Mesenchymal stem cell (in vitro differentiated cells and primary cell): ENCODE data around the gene DNER.

Experiments
- DNase-seq: peaks from one replicate; pipeline ENCODE4 v3.0.0-alpha.2; 2013
- H2AFZ ChIP-seq: one replicate; pipeline ENCODE4 v1.6.1; 2013; ENCODE audit warnings: low read depth, mild to moderate bottlenecking, control low read depth, inconsistent platforms, low read length, moderate library complexity
- H2AK5ac ChIP-seq: 2 replicates; pipeline ENCODE4 v1.6.1; 2013; ENCODE audit warnings: low read length, moderate library complexity, mild to moderate bottlenecking, inconsistent platforms; ENCODE audit not compliant: severe bottlenecking
- H2BK120ac ChIP-seq: one replicate; pipeline ENCODE4 v1.6.1; 2013; ENCODE audit warnings: low read depth, mild to moderate bottlenecking, inconsistent platforms, low read length, moderate library complexity
- H2BK12ac ChIP-seq, 2 experiments: one replicate each; pipeline ENCODE4 v1.6.1; 2013; ENCODE audit warnings: inconsistent platforms in 2 of 2, low read length in 2 of 2, mild to moderate bottlenecking in 2 of 2, moderate library complexity in 2 of 2, control low read depth in 1 of 2
- H2BK15ac ChIP-seq: one replicate; pipeline ENCODE4 v1.6.1; 2013; ENCODE audit warnings: mild to moderate bottlenecking, low read depth, inconsistent platforms; ENCODE audit not compliant: poor library complexity, severe bottlenecking
- H2BK5ac ChIP-seq: 2 replicates; pipeline ENCODE4 v1.6.1; 2013; ENCODE audit warnings: low read depth, mild to moderate bottlenecking, low read length, control low read depth, inconsistent platforms; ENCODE audit not compliant: poor library complexity, severe bottlenecking
- H3K14ac ChIP-seq, 2 experiments: one replicate each; pipeline ENCODE4 v1.6.1; 2013; ENCODE audit warnings: inconsistent platforms in 2 of 2, low read length in 2 of 2, control low read depth in 1 of 2, mild to moderate bottlenecking in 1 of 2, moderate library complexity in 1 of 2
- H3K18ac ChIP-seq, 2 experiments: one replicate each; pipeline ENCODE4 v1.6.1; 2013; ENCODE audit warnings: inconsistent platforms in 2 of 2, low read length in 2 of 2, control low read depth in 1 of 2, low read depth in 1 of 2, mild to moderate bottlenecking in 1 of 2
- H3K23ac ChIP-seq, 2 experiments: one replicate each; pipeline ENCODE4 v1.6.1; 2013; ENCODE audit warnings: inconsistent platforms in 2 of 2, low read length in 2 of 2, mild to moderate bottlenecking in 2 of 2, moderate library complexity in 2 of 2, control low read depth in 1 of 2
- H3K27ac ChIP-seq: 2 replicates; pipeline ENCODE4 v1.5.1; 2013; ENCODE audit warnings: mild to moderate bottlenecking, moderate library complexity, low read length, control low read depth, inconsistent platforms; ENCODE audit not compliant: poor library complexity, severe bottlenecking
- H3K27me3 ChIP-seq, 2 experiments: 2 replicates each; pipeline versions ENCODE4 v1.6.1 to v1.7.0; 2013; ENCODE audit warnings: low read length in 2 of 2, mild to moderate bottlenecking in 2 of 2, moderate library complexity in 2 of 2, control low read depth in 1 of 2, inconsistent platforms in 1 of 2; ENCODE audit not compliant: control insufficient read depth in 1 of 2, insufficient read depth in 1 of 2
- H3K36me3 ChIP-seq, 2 experiments: 2 replicates each; pipeline versions ENCODE4 v1.6.1 to v1.7.0; 2013; ENCODE audit warnings: low read length in 2 of 2, control low read depth in 1 of 2, inconsistent platforms in 1 of 2, low read depth in 1 of 2, mild to moderate bottlenecking in 1 of 2; ENCODE audit not compliant: insufficient read depth in 2 of 2, control insufficient read depth in 1 of 2
- H3K4ac ChIP-seq, 2 experiments: one replicate each; pipeline ENCODE4 v1.6.1; 2013; ENCODE audit warnings: inconsistent platforms in 2 of 2, low read length in 2 of 2, mild to moderate bottlenecking in 2 of 2, moderate library complexity in 2 of 2, control low read depth in 1 of 2, low read depth in 1 of 2
- H3K4me1 ChIP-seq: 2 replicates; pipeline ENCODE4 v1.6.1; 2013; ENCODE audit warnings: low read depth, low read length, control low read depth; ENCODE audit not compliant: control insufficient read depth, insufficient read depth
- H3K4me2 ChIP-seq: 2 replicates; pipeline ENCODE4 v1.6.1; 2013; ENCODE audit warnings: low read length, mild to moderate bottlenecking, inconsistent platforms; ENCODE audit not compliant: poor library complexity, severe bottlenecking
- H3K4me3 ChIP-seq, 2 experiments: 2 replicates each; pipeline versions ENCODE4 v1.5.1 to v1.7.0; 2013; ENCODE audit warnings: low read length in 2 of 2, mild to moderate bottlenecking in 2 of 2, control low read depth in 1 of 2, low read depth in 1 of 2; ENCODE audit not compliant: insufficient read depth in 1 of 2
- H3K79me1 ChIP-seq: replicated peaks from 2 replicates; pipeline ENCODE4 v1.6.1; 2013; ENCODE audit warnings: mild to moderate bottlenecking, control low read depth, low read length, inconsistent platforms; ENCODE audit not compliant: poor library complexity, severe bottlenecking
- H3K9ac ChIP-seq: 2 replicates; pipeline ENCODE4 v1.7.0; 2013; ENCODE audit warnings: mild to moderate bottlenecking, low read length, moderate library complexity
- H3K9me3 ChIP-seq: 2 replicates; pipeline ENCODE4 v1.7.0; 2013; ENCODE audit warnings: mild to moderate bottlenecking, low read length; ENCODE audit not compliant: control insufficient read depth
- H4K8ac ChIP-seq: one replicate; pipeline ENCODE4 v1.6.1; 2013; ENCODE audit warnings: inconsistent platforms, mild to moderate bottlenecking, low read length, moderate library complexity
- H4K91ac ChIP-seq: one replicate; pipeline ENCODE4 v1.6.1; 2013; ENCODE audit warnings: mild to moderate bottlenecking, low read length, inconsistent platforms
- WGBS: methylation state at CpG from one replicate; pipeline ENCODE4 v1.1.7; 2013; ENCODE audit warnings: mixed read lengths; 5-methylcytosine and 5-hydroxymethylcytosine counted together

Gene DNER

DNA sequence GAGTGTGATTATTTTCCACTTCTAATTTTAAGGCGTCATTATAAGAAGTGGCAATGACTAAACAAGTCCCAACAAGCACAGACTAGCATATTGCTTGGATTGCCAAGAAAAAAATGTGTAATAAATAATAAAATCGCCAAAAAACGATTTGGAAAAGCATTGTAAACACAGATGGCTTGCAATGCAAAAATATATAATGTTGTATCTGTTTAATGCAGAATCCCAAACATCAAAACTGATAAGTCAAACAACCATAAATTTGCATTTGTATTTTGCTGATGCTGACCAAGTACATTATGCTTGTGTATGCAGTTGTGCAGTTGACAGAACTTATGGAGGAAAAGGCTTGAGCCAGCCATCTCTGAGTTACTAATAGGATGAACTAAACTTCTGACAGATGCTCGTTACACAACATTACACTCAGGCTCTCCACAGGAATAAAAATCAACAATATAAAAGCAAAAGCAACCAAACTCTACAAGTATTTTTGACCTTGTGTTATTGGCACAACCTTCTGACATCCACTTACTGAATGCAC lies 68.1 kb downstream of the DNER start:
- H2BK5ac ChIP-seq, result no peak overlapping the region
- H2BK15ac ChIP-seq, result no peak overlapping the region
- no peak overlapping the region for H4K8ac ChIP-seq
- no peak overlapping the region for H2AFZ ChIP-seq
- 68% methylated on average over 2 of the region's 4 CpGs for WGBS
- H3K27me3 ChIP-seq, result no peaks in the 10 kb centered on the region
- no peaks in the 10 kb centered on the region for H3K9me3 ChIP-seq
- no peak overlapping the region for H3K18ac ChIP-seq
- H3K4me3 ChIP-seq, result no peak overlapping the region
- H3K79me1 ChIP-seq, result no peaks in the 10 kb centered on the region
- DNase-seq, result no peak
- no peak overlapping the region for H3K23ac ChIP-seq
- H3K4me1 ChIP-seq, result no peaks in the 10 kb centered on the region
- no peak overlapping the region for H3K4me2 ChIP-seq
- H2BK12ac ChIP-seq, result no peak overlapping the region
- no peaks in the 10 kb centered on the region for H3K36me3 ChIP-seq
- H2BK120ac ChIP-seq, result no peak overlapping the region
- no peak overlapping the region for H3K14ac ChIP-seq
- H4K91ac ChIP-seq, result no peak overlapping the region
- no peak overlapping the region for H3K9ac ChIP-seq
- no peak overlapping the region for H2AK5ac ChIP-seq
- H3K27ac ChIP-seq, result no peak overlapping the region
- no peak overlapping the region for H3K4ac ChIP-seq

DNA sequence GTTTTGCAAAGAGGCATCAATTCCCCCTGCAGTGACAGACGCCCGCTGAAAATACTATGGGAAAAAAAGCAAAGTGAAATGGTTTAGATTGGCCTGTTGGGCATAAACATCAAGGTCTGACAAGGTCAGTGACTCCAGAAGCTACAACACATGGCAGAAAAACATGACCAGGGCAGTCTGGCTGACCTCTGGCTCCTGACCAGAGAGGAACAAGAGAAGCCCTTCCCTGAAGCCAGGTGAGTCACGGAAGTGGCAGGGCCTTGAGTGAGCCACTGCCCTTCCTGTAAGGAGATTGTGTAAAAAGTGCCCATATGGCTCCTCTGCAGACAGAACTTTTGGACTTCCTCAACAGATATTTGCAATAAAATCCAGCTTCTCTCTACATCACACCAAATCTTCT lies 72.0 kb downstream of the DNER start:
- no peak overlapping the region for H2BK12ac ChIP-seq
- H4K91ac ChIP-seq, result no peak overlapping the region
- H3K4me2 ChIP-seq, result no peak overlapping the region
- H2AFZ ChIP-seq, result no peak overlapping the region
- no peaks in the 10 kb centered on the region for H3K27me3 ChIP-seq
- no peaks in the 10 kb centered on the region for H3K4me1 ChIP-seq
- no peak overlapping the region for H3K4me3 ChIP-seq
- no peak overlapping the region for H2BK5ac ChIP-seq
- no peak overlapping the region for H2BK120ac ChIP-seq
- WGBS, result 78% methylated on average over 3 of the region's 3 CpGs
- H3K18ac ChIP-seq, result no peak overlapping the region
- H3K27ac ChIP-seq, result no peak overlapping the region
- H4K8ac ChIP-seq, result no peak overlapping the region
- no peak overlapping the region for H3K14ac ChIP-seq
- no peak overlapping the region for H2AK5ac ChIP-seq
- DNase-seq, result no peak
- H3K9ac ChIP-seq, result no peak overlapping the region
- no peak overlapping the region for H2BK15ac ChIP-seq
- H3K4ac ChIP-seq, result no peak overlapping the region
- H3K9me3 ChIP-seq, result no peaks in the 10 kb centered on the region
- H3K23ac ChIP-seq, result no peak overlapping the region
- no peaks in the 10 kb centered on the region for H3K36me3 ChIP-seq
- H3K79me1 ChIP-seq, result no peaks in the 10 kb centered on the region

DNA sequence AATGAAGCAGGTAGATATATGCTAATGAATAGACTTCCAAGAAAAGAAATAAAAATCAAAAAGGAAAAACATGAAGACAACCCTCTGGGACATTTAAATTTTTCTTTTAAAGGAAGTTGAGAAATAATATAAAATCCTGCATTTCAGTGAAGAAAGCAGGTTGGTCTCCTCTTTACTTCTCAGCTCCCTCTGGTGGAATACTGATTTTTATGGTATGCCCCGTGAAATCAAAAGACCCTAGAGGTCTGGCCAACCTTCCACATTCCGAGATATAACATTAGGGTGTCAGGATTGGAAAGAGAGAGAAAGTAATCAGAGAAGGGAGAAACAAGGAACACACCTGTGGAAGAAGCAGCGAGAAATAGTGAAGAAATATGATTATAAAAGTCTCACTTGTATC lies 72.7 kb downstream of the DNER start:
- Histone ChIP-seq H2BK15ac (no peak overlapping the region), H3K4me3 (no peak overlapping the region), H3K9ac (no peak overlapping the region), H3K4me1 (no peaks in the 10 kb centered on the region), H3K27ac (no peak overlapping the region), H2BK5ac (no peak overlapping the region), H3K14ac (no peak overlapping the region), H3K4ac (no peak overlapping the region), H4K91ac (no peak overlapping the region), H3K9me3 (no peaks in the 10 kb centered on the region), H2BK12ac (no peak overlapping the region), H2BK120ac (no peak overlapping the region), H3K36me3 (no peaks in the 10 kb centered on the region), H3K4me2 (no peak overlapping the region), H3K23ac (no peak overlapping the region), H3K27me3 (no peaks in the 10 kb centered on the region), H2AK5ac (no peak overlapping the region), H3K79me1 (no peaks in the 10 kb centered on the region), H3K18ac (no peak overlapping the region), H2AFZ (no peak overlapping the region), H4K8ac (no peak overlapping the region)
- WGBS, result 60% methylated on average over 2 of the region's 3 CpGs
- no peak for DNase-seq

DNA sequence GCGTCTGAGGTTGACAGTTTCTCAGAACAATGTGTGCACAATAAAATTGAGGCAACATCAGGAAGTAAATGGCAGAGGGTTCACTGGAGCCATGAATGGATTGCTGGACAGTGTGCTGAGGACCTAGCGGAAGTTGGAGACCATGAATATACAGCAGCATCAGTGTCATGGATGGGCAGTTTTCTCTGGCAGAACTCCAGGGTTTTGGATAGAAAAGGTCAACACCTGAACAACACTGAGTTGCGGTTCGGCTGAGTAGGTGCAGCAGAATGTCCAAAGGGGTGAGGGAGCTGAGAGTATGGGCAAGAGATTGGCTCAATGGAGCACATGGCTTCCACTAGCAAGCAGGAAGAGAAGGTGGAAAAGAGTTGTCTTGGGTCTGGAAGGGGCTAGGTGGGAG lies 73.7 kb downstream of the DNER start:
- Histone ChIP-seq H2BK12ac (no peak overlapping the region), H2BK5ac (no peak overlapping the region), H4K8ac (no peak overlapping the region), H2AK5ac (no peak overlapping the region), H3K27ac (no peak overlapping the region), H3K79me1 (no peaks in the 10 kb centered on the region), H3K4me3 (no peak overlapping the region), H2AFZ (no peak overlapping the region), H4K91ac (no peak overlapping the region), H3K9me3 (no peaks in the 10 kb centered on the region), H3K27me3 (no peaks in the 10 kb centered on the region), H2BK120ac (no peak overlapping the region), H3K4ac (no peak overlapping the region), H3K4me2 (no peak overlapping the region), H3K9ac (no peak overlapping the region), H3K23ac (no peak overlapping the region), H3K18ac (no peak overlapping the region), H2BK15ac (no peak overlapping the region), H3K36me3 (no peaks in the 10 kb centered on the region), H3K14ac (no peak overlapping the region), H3K4me1 (no peaks in the 10 kb centered on the region)
- DNase-seq, result no peak
- 92% methylated on average over 4 of the region's 4 CpGs for WGBS
